Vagina (tissue), 2 donors: ENCODE results near the gene PAPSS2. TPM values are rescaled to one million over a fixed set of nuclear protein-coding genes. Genes with fewer than 3 reads are reported as not detected.

Experiments used
- DNase-seq, 2 donors: peaks; one replicate each; pipeline ENCODE4 v3.0.0-alpha.2; 2017; ENCODE audit errors: extremely low spot score in 2 of 2
- H3K27ac ChIP-seq: fragments of 200-600 bp; sonication (generic); one replicate; pipeline ENCODE4 v1.5.1; 2019
- H3K27me3 ChIP-seq: fragments of 200-600 bp; sonication (generic); one replicate; pipeline ENCODE4 v1.5.1; 2019
- H3K36me3 ChIP-seq, 2 donors: fragments of 200-600 bp; sonication (generic); one replicate each; pipeline ENCODE4 v1.5.1; 2017 to 2019
- H3K4me1 ChIP-seq: fragments of 200-600 bp; sonication (generic); one replicate; pipeline ENCODE4 v1.5.1; 2019
- H3K4me3 ChIP-seq, 2 donors: fragments of 200-600 bp; sonication (generic); 1 replicate in 1 of 2; 2 replicates in 1 of 2; pipeline ENCODE4 v1.5.1; 2016 to 2019
- H3K9me3 ChIP-seq: fragments of 200-600 bp; sonication (generic); one replicate; pipeline ENCODE4 v1.5.1; 2019
- POLR2A ChIP-seq, 2 donors: fragments of 450-650 bp; IDR thresholded peaks; one replicate each; pipeline ENCODE4 v1.6.1; 2017; ENCODE audit warnings: antibody characterized with exemption in 2 of 2, mild to moderate bottlenecking in 2 of 2, moderate library complexity in 2 of 2
- POLR2AphosphoS5 ChIP-seq, 2 donors: sonication (generic); formaldehyde crosslinking; IDR thresholded peaks; one replicate each; pipeline ENCODE4 v1.9.0; 2017; ENCODE audit warnings: antibody characterized with exemption in 2 of 2, mild to moderate bottlenecking in 2 of 2, low read depth in 1 of 2; ENCODE audit not compliant: insufficient read depth in 1 of 2
- intact Hi-C: fragments of 100-400 bp; cut with DNase I; formaldehyde crosslinking; loops from one replicate; pipeline ENCODE4 v1.15.1; 2023
- total RNA-seq: library from RNA; depleted of rRNA; stranded (reverse); fragments of >200 nt; gene quantifications from one replicate; pipeline ENCODE4 v1.2.3, GENCODE V29; 2016
- TF ChIP-seq, protein P1 (sequence below), 3 experiments: fragments of 450-650 bp in 2 of 3; fragments of 200-600 bp in 1 of 3; sonication (generic) in 1 of 3; IDR thresholded peaks; one replicate each; pipeline ENCODE4 v1.5.1; 2017 to 2019; ENCODE audit warnings: antibody characterized with exemption in 3 of 3, mild to moderate bottlenecking in 2 of 3, moderate library complexity in 2 of 3

Gene PAPSS2
- total RNA-seq, 1 donor from 2014 or later = 12.3 TPM

DNA sequence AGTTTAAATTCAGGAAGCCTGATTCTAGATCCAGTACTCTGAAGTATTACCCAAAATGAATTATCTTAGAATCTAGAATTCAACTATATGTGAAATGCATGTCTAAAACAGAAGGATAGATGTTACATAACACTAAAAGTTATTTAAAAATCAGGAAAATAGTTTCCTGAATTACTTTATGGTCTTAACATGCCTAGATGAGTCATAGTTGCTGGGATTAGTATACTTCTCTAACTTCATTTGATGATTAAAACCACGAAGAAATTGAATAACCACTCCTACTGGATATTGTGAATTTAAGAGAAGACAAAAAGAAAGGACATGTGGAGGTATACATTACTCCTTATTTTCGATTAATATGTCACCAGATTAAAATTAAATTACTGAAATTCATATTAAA is 92.9 kb downstream of the PAPSS2 start:
- no peaks in the 10 kb centered on the region for H3K9me3 ChIP-seq
- H3K27ac ChIP-seq = no peak overlapping the region
- H3K36me3 ChIP-seq = peaks cover 0 to 22% of the 10 kb centered on the region in 2 donors
- no peaks in the 10 kb centered on the region for H3K27me3 ChIP-seq
- H3K4me1 ChIP-seq = peaks cover 11% of the 10 kb centered on the region
- TF ChIP-seq POLR2A (IDR thresholded peaks at IDR 0.05) = no peak
- no peak for TF ChIP-seq POLR2AphosphoS5 (IDR thresholded peaks at IDR 0.05; ENCODE audit: insufficient read depth in 1 of 2, low read depth in 1 of 2)
- TF ChIP-seq, protein P1, sequence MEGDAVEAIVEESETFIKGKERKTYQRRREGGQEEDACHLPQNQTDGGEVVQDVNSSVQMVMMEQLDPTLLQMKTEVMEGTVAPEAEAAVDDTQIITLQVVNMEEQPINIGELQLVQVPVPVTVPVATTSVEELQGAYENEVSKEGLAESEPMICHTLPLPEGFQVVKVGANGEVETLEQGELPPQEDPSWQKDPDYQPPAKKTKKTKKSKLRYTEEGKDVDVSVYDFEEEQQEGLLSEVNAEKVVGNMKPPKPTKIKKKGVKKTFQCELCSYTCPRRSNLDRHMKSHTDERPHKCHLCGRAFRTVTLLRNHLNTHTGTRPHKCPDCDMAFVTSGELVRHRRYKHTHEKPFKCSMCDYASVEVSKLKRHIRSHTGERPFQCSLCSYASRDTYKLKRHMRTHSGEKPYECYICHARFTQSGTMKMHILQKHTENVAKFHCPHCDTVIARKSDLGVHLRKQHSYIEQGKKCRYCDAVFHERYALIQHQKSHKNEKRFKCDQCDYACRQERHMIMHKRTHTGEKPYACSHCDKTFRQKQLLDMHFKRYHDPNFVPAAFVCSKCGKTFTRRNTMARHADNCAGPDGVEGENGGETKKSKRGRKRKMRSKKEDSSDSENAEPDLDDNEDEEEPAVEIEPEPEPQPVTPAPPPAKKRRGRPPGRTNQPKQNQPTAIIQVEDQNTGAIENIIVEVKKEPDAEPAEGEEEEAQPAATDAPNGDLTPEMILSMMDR (IDR thresholded peaks at IDR 0.05) = no peak
- no peak overlapping the region for H3K4me3 ChIP-seq
- intact Hi-C loops = no loop called here
- no peak for DNase-seq

DNA sequence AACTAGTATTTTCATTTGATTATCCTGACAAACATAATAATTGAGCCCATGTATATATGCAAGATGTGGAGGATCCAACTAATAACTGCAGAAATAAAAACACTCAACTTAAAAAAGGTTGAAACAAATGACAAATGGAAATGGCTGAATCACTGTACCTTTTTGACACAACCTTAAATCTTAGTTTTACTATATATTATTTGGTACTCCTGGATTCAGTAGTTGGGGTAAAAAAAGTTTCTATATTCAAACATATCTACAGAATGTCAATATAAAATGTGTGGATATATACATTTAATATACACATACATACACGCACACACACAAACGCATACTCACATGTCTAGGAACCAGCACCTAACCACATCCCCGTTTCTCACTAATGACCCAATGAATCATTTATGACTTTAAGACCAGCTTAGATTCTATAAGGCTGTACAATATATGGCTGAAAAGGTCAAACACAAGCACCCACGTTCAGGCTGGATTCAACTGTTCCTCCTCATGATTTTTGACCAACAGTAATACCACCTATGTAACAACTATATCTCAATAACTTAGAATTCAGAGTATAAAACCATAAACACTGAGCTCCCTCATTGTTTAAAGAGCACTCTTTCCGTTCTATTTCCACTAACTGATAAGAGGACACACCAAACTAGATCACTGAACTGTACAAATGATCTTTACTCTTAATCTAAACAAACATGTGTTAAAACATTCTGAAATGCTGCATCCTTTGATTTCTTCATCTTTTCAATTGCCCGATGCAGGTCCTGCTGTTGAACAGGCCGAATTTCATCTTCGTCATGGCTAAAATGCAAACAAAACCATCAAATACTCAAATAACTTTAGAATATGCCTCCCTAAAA is 94.6 kb downstream of the PAPSS2 start:
- intact Hi-C loops = no loop called here
- peaks cover 0 to 25% of the 10 kb centered on the region in 2 donors for H3K36me3 ChIP-seq
- no peak for DNase-seq
- H3K27ac ChIP-seq = no peak overlapping the region
- H3K27me3 ChIP-seq = no peaks in the 10 kb centered on the region
- H3K9me3 ChIP-seq = no peaks in the 10 kb centered on the region
- TF ChIP-seq, protein P1 (IDR thresholded peaks at IDR 0.05) = no peak
- TF ChIP-seq POLR2A (IDR thresholded peaks at IDR 0.05) = no peak
- no peak for TF ChIP-seq POLR2AphosphoS5 (IDR thresholded peaks at IDR 0.05; ENCODE audit: insufficient read depth in 1 of 2, low read depth in 1 of 2)
- no peak overlapping the region for H3K4me3 ChIP-seq
- peaks cover 11% of the 10 kb centered on the region for H3K4me1 ChIP-seq

DNA sequence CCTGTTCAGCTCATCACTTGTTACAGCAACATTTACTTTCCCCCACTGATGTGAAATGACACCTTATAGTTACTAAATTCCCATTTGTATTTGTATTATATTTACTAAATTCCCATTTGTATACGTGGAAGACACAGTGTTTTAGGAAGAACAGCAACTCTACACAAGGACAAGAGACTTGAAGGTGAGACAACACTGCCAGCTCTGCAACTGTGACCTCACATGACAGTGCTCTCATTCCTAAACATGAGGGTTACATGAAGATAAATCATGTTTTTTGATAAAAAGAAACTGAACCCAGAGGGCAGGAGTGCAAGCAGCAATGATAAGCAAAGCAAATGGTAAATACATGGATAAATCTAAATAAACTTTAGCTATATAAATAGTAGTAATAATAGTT is 98.0 kb downstream of the PAPSS2 start:
- H3K27me3 ChIP-seq = no peaks in the 10 kb centered on the region
- intact Hi-C loops = no loop called here
- H3K4me1 ChIP-seq = no peaks in the 10 kb centered on the region
- TF ChIP-seq, protein P1 (IDR thresholded peaks at IDR 0.05) = no peak
- no peaks in the 10 kb centered on the region for H3K9me3 ChIP-seq
- no peak for DNase-seq
- H3K4me3 ChIP-seq = no peak overlapping the region
- no peak overlapping the region for H3K27ac ChIP-seq
- peaks cover 0 to 30% of the 10 kb centered on the region in 2 donors for H3K36me3 ChIP-seq

DNA sequence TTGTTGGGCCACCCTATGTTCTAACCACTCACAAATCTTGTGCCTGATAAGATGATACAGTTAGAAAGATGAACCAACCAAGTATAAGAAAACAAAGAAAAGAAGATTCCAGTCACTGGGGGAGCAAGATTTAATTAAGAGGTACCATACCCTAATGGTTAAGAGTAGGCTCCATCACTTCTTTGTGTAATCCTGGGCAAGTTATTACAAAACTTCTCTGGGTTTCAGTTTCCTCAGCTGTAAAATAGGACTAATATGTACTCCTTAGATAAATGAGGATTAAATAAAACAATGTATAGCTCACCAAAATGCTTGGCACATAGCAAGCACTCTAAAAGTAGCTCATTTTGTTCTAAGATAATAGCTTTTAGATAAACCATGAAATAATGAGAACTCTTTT is 99.9 kb downstream of the PAPSS2 start:
- no peak for TF ChIP-seq POLR2AphosphoS5 (IDR thresholded peaks at IDR 0.05; ENCODE audit: insufficient read depth in 1 of 2, low read depth in 1 of 2)
- TF ChIP-seq, protein P1 (IDR thresholded peaks at IDR 0.05) = no peak
- TF ChIP-seq POLR2A (IDR thresholded peaks at IDR 0.05) = no peak
- H3K27me3 ChIP-seq = no peaks in the 10 kb centered on the region
- peaks cover 0 to 24% of the 10 kb centered on the region in 2 donors for H3K36me3 ChIP-seq
- H3K4me1 ChIP-seq = no peaks in the 10 kb centered on the region
- DNase-seq = no peak
- H3K27ac ChIP-seq = no peak overlapping the region
- intact Hi-C loops = no loop called here
- no peak overlapping the region for H3K4me3 ChIP-seq
- H3K9me3 ChIP-seq = no peaks in the 10 kb centered on the region

DNA sequence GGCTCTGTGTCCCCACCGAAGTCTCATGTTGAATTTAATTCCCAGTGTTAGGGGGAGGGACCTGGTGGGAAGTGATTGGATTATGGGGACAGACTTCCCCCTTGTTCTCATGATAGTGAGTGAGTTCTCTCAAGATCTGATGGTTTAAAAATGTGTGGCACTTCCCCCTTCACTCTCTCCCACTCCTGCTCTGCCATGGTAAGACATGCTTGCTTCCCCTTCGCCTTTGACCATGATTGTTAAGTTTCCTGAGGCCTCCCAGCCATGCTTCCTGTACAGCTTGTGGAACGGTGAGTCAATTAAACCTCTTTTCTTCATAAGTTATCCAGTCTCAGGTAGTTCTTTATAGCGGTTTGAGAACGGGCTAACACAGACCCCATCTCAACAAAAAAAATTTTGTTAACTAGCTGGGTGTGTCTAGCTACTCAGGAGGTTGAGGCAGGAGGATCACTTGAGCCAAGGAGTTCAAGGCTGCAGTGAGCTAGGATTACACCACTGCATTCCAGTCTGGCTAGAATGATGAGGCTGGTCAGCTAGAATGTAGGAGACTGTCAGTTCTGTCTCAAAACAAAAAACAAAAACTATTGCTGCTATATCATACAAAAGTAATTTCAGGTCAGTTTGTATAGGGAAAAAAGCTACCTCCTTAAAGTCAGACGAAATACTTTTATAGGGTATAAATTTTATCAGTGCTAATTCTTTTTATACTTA is 100.7 kb downstream of the PAPSS2 start:
- TF ChIP-seq, protein P1 (IDR thresholded peaks at IDR 0.05) = no peak
- TF ChIP-seq POLR2A (IDR thresholded peaks at IDR 0.05) (no peak), POLR2AphosphoS5 (IDR thresholded peaks at IDR 0.05; ENCODE audit: insufficient read depth in 1 of 2, low read depth in 1 of 2) (no peak)
- H3K9me3 ChIP-seq = no peaks in the 10 kb centered on the region
- intact Hi-C loops = no loop called here
- H3K36me3 ChIP-seq = peaks cover 0 to 22% of the 10 kb centered on the region in 2 donors
- no peak overlapping the region for H3K27ac ChIP-seq
- H3K27me3 ChIP-seq = no peaks in the 10 kb centered on the region
- no peak for DNase-seq
- H3K4me3 ChIP-seq = no peak overlapping the region
- no peaks in the 10 kb centered on the region for H3K4me1 ChIP-seq
